Measurements from ENCODE around the gene CREBZF. TPM values are rescaled to one million over a fixed set of nuclear protein-coding genes. Genes with fewer than 3 reads are reported as not detected.

The CREBZF gene
- polyA plus RNA-seq, 1 experiment: 25.0 TPM

DNA sequence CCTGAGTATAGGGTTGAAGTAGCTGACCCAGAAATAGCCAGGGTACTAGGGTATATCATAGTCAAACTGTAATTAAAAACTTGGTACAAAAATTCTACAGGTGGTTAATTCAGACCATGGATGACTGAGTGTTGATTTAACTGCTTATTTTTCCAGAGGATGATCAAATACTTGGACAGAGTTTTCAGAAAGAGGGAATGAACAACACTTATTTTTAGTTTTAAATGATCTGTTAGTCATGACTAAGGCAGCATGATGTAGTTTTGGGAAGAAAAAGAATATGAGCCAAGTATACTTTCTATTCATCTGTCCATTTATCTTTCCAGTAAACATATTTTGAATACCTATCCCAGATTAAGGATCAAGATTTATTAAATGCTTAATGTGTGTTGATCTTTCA is 40.9 kb upstream of the CREBZF start:
- H3K9me3 ChIP-seq (ENCODE audit: control insufficient read depth, insufficient read depth, low read length): no peaks in the 10 kb centered on the region
- CTCF ChIA-PET: interaction anchor here (0.5 to 0.7 kb wide), 2 partner anchors 586 to 925 kb away, joined by 3 to 4 read pairs; no protein-coding TSS in a partner anchor
- H3K27me3 ChIP-seq (ENCODE audit: control insufficient read depth, insufficient read depth, low read length): no peaks in the 10 kb centered on the region
- POLR2A ChIA-PET: interaction anchor here (0.6 kb wide), 1 partner anchor 16 kb away, joined by 4 read pairs; no protein-coding TSS in a partner anchor
- no peak overlapping the region for H3K4me3 ChIP-seq (ENCODE audit: low read depth, low read length)
- H3K27ac ChIP-seq (ENCODE audit: low read depth, low read length): no peak overlapping the region
- no peak for DNase-seq (ENCODE audit: low read depth, low spot score)
- TF ChIP-seq, protein P1, sequence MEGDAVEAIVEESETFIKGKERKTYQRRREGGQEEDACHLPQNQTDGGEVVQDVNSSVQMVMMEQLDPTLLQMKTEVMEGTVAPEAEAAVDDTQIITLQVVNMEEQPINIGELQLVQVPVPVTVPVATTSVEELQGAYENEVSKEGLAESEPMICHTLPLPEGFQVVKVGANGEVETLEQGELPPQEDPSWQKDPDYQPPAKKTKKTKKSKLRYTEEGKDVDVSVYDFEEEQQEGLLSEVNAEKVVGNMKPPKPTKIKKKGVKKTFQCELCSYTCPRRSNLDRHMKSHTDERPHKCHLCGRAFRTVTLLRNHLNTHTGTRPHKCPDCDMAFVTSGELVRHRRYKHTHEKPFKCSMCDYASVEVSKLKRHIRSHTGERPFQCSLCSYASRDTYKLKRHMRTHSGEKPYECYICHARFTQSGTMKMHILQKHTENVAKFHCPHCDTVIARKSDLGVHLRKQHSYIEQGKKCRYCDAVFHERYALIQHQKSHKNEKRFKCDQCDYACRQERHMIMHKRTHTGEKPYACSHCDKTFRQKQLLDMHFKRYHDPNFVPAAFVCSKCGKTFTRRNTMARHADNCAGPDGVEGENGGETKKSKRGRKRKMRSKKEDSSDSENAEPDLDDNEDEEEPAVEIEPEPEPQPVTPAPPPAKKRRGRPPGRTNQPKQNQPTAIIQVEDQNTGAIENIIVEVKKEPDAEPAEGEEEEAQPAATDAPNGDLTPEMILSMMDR (IDR thresholded peaks at IDR 0.05; ENCODE audit: low read depth, low read length): no peak

DNA sequence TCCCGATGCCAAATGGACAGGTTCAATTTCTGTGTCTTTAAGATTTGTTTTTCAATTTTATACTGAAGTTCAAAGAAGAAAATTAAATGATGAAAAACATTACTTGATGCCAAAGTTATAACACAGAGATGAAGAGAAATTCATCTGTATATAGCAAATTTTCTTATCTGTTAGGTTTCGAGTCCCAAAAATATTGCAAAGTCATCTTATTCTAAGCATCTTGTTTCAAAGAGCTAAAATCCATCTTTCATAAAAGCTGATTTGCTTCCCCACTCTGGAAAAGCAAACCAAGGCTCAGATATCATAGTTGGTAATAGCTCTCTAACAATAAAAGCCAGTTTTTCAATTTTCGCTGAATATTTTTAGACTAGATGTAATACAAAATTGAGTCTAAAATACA is 40.0 kb upstream of the CREBZF start:
- ChIA-PET POLR2A (interaction anchor here (0.6 kb wide), 1 partner anchor 17 kb away, joined by 4 read pairs; no protein-coding TSS in a partner anchor), CTCF (interaction anchor here (0.5 to 0.7 kb wide), 2 partner anchors 586 to 925 kb away, joined by 3 to 4 read pairs; no protein-coding TSS in a partner anchor)
- H3K4me3 ChIP-seq (ENCODE audit: low read depth, low read length): no peak overlapping the region
- TF ChIP-seq, protein P1 (IDR thresholded peaks at IDR 0.05; ENCODE audit: low read depth, low read length): no peak
- no peaks in the 10 kb centered on the region for H3K27me3 ChIP-seq (ENCODE audit: control insufficient read depth, insufficient read depth, low read length)
- H3K27ac ChIP-seq (ENCODE audit: low read depth, low read length): no peak overlapping the region
- H3K9me3 ChIP-seq (ENCODE audit: control insufficient read depth, insufficient read depth, low read length): no peaks in the 10 kb centered on the region
- DNase-seq (ENCODE audit: low read depth, low spot score): no peak

DNA sequence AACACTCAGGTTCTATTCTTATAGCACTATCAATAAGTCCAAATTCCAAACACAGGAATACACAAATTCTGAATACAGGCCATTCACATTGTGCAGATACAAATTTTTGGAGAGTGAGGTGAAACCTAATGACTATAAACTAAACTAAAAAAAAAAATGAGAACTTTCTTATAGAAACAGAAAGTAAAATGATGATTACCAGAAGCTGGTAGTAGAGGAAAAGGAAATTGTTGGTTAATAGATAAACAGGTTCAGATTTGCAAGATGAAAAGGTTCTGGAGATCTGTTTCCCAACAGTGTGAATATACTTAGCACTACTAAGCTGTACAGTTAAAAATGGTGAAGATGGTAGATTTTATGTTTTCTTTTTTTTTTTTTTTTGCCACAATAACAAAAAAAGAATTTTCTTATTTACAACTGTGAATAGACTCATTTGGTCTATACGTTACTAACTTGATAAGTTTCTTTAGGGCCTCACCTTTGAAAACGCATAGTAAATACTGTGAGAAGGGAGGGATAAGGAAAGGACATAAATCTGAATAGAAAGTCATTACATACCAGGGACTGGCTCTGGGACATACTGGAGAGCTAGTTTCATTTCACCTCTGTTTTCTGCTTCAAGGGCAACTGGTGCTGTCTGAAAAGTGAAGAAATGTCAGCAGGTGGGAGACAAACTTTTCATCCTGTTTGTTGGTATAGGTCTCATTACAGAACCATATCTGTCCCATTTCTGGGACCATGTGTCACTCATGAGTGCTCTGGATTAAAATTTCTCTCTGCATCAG is 35.2 kb upstream of the CREBZF start:
- H3K4me3 ChIP-seq (ENCODE audit: low read depth, low read length): no peak overlapping the region
- ChIA-PET POLR2A (interaction anchor here (0.6 to 1.4 kb wide), 2 partner anchors 14 kb away, joined by 3 to 5 read pairs; partner anchors contain the start of gene CCDC89), CTCF (interaction anchor here (1.2 kb wide), 1 partner anchor 11 kb away, joined by 4 read pairs; no protein-coding TSS in a partner anchor)
- TF ChIP-seq, protein P1 (IDR thresholded peaks at IDR 0.05; ENCODE audit: low read depth, low read length): no peak
- DNase-seq (ENCODE audit: low read depth, low spot score): no peak
- no peaks in the 10 kb centered on the region for H3K9me3 ChIP-seq (ENCODE audit: control insufficient read depth, insufficient read depth, low read length)
- no peaks in the 10 kb centered on the region for H3K27me3 ChIP-seq (ENCODE audit: control insufficient read depth, insufficient read depth, low read length)
- no peak overlapping the region for H3K27ac ChIP-seq (ENCODE audit: low read depth, low read length)

DNA sequence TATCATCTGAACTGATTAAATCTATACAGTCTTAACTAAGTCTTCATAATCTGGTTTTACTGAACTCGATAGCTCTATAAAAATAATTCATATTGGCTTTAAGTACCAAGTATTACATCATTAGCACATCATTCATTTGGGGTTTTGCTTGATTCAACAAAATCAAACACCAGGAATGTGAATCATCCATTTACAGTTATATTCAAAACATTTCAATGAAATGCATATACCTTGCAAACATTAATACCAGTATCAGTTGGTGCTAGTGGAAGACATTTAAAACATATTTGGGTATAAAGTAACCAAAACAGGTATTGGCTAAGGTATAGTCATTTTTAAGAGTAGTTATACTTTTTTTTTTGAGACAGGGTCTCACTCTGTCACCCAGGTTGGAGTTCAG is 33.3 kb upstream of the CREBZF start:
- Histone ChIP-seq H3K27me3 (ENCODE audit: control insufficient read depth, insufficient read depth, low read length) (no peaks in the 10 kb centered on the region), H3K4me3 (ENCODE audit: low read depth, low read length) (no peak overlapping the region), H3K9me3 (ENCODE audit: control insufficient read depth, insufficient read depth, low read length) (no peaks in the 10 kb centered on the region), H3K27ac (ENCODE audit: low read depth, low read length) (no peak overlapping the region)
- ChIA-PET POLR2A (interaction anchor here (1.4 kb wide), 1 partner anchor 12 kb away, joined by 5 read pairs; the partner anchor contains the start of gene CCDC89), CTCF (no interaction called here)
- TF ChIP-seq, protein P1 (IDR thresholded peaks at IDR 0.05; ENCODE audit: low read depth, low read length): no peak
- DNase-seq (ENCODE audit: low read depth, low spot score): no peak

DNA sequence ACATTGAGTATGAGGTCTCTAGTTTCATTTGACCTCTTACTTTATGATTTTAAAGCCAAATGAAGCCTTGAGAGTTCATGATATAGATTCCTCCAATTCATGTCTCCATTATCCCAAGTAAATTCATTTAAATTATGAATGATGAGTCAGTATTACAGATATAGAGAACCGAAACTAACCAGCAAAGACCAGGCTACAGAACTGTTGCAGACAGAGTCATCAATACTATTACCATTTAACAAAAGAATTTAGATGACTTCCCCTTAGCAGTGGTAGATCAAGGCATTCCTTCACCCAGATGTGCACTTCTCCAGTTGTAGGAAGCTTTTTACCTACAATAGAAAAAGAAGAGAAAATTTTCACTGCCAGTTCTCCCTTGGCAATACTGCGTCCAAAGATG is 32.8 kb upstream of the CREBZF start:
- Histone ChIP-seq H3K27ac (ENCODE audit: low read depth, low read length) (no peak overlapping the region), H3K4me3 (ENCODE audit: low read depth, low read length) (no peak overlapping the region), H3K27me3 (ENCODE audit: control insufficient read depth, insufficient read depth, low read length) (no peaks in the 10 kb centered on the region), H3K9me3 (ENCODE audit: control insufficient read depth, insufficient read depth, low read length) (no peaks in the 10 kb centered on the region)
- DNase-seq (ENCODE audit: low read depth, low spot score): no peak
- POLR2A ChIA-PET: no interaction called here
- TF ChIP-seq, protein P1 (IDR thresholded peaks at IDR 0.05; ENCODE audit: low read depth, low read length): no peak
- CTCF ChIA-PET: no interaction called here

Data from AG04450 (cell line).